ENCODE data around the gene SMAD6. TPM values are rescaled to one million over a fixed set of nuclear protein-coding genes. Genes with fewer than 3 reads are reported as not detected.

The SMAD6 gene
- total and polyA plus RNA-seq, 9 of the 15 experiments (the other 6 are each of a cell fraction or from before 2014, with no cell fraction given), result 0.10 to 15.5 (median 3.7) TPM

- TF ChIP-seq CBX5 (IDR thresholded peaks at IDR 0.05; ENCODE audit: borderline replicate concordance, low read depth) (no peak), ATF1 (CRISPR knock-in tag; IDR thresholded peaks at IDR 0.05) (no peak), ATF1 (tag; IDR thresholded peaks at IDR 0.05) (no peak), ZNF609 (CRISPR knock-in tag; IDR thresholded peaks at IDR 0.05; ENCODE audit: borderline replicate concordance) (no peak), ZNF586 (CRISPR knock-in tag; conservative IDR thresholded peaks at IDR 0.05) (no peak), TFE3 (CRISPR knock-in tag; IDR thresholded peaks at IDR 0.05) (peak; percentile 79), STAG1 (CRISPR knock-in tag; IDR thresholded peaks at IDR 0.05; ENCODE audit: borderline replicate concordance) (no peak), FOXP1 (CRISPR knock-in tag; IDR thresholded peaks at IDR 0.05) (no peak), ARID3B (CRISPR knock-in tag; IDR thresholded peaks at IDR 0.05; ENCODE audit: borderline replicate concordance) (no peak), BHLHE40 (IDR thresholded peaks at IDR 0.05; ENCODE audit: low read length) (0 out of 2 replicates have a peak, but pooled peaks have one; percentile 47), CEBPZ (IDR thresholded peaks at IDR 0.05; ENCODE audit: borderline replicate concordance, low read depth, low read length) (no peak), MXI1 (IDR thresholded peaks at IDR 0.05; ENCODE audit: low read depth, low read length) (no peak)
- TF ChIP-seq, protein P1, sequence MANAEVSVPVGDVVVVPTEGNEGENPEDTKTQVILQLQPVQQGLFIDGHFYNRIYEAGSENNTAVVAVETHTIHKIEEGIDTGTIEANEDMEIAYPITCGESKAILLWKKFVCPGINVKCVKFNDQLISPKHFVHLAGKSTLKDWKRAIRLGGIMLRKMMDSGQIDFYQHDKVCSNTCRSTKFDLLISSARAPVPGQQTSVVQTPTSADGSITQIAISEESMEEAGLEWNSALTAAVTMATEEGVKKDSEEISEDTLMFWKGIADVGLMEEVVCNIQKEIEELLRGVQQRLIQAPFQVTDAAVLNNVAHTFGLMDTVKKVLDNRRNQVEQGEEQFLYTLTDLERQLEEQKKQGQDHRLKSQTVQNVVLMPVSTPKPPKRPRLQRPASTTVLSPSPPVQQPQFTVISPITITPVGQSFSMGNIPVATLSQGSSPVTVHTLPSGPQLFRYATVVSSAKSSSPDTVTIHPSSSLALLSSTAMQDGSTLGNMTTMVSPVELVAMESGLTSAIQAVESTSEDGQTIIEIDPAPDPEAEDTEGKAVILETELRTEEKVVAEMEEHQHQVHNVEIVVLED (CRISPR knock-in tag; IDR thresholded peaks at IDR 0.05), result no peak
- TF ChIP-seq, protein P2, sequence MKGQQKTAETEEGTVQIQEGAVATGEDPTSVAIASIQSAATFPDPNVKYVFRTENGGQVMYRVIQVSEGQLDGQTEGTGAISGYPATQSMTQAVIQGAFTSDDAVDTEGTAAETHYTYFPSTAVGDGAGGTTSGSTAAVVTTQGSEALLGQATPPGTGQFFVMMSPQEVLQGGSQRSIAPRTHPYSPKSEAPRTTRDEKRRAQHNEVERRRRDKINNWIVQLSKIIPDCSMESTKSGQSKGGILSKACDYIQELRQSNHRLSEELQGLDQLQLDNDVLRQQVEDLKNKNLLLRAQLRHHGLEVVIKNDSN (CRISPR knock-in tag; IDR thresholded peaks at IDR 0.05), result peak; percentile 43; the same call in 1 of the 2 replicates
These were observed 48.2 kb upstream of the SMAD6 start (continued) for GRCh38 chr15:66653852-66654251.

Measured in K562 (cell line).